ENCODE results near the gene CSRP1. TPM values are rescaled to one million over a fixed set of nuclear protein-coding genes. Genes with fewer than 3 reads are reported as not detected.

The CSRP1 gene
- total and polyA plus RNA-seq, 2 donors from 2014 or later, result 211 to 236 TPM

DNA sequence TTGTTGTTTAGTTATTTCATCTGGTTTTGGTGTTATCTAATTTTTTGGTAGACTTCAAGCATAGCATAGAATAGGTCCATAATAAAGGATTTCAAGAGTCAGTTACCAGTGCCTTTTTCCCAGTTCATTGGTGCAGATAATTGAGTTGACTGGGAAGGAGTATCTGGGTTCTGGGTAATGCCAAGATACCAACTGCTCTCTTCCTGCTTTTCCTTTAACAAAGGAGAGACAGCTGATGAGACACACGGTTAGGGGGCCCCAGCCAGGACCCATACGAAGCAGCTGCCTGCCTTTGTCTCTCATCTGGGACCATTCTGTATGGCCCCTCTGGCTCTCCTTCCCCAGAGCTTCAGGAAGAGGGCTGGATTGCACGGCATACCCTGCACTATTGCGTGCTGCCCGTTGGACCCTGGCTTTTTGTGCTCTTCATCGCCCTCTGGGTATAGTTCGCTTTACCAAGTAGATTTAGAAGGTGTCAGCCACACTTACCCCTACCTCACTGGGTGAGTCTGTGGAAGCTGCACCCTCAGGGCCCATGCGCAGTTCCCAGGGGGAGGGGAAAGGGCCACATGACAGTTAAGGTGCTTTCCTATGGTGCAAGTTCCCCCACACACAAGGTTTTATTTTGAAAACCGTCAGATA lies 39.0 kb upstream of the CSRP1 start:
- intact Hi-C loops (cut with DNase I), result no loop called here
- H3K4me3 ChIP-seq (ENCODE audit: low read length in 3 of 3), result no peak overlapping the region
- no peaks in the 10 kb centered on the region for H3K4me1 ChIP-seq (ENCODE audit: control insufficient read depth in 2 of 3, insufficient read depth in 2 of 3, low read depth in 1 of 3, low read length in 3 of 3)
- no peak for FAIRE-seq
- H3K9ac ChIP-seq (ENCODE audit: low read length in 3 of 3), result no peak overlapping the region
- no peaks in the 10 kb centered on the region for H3K9me3 ChIP-seq (ENCODE audit: control insufficient read depth in 2 of 3, insufficient read depth in 1 of 3, low read length in 3 of 3)
- H3K27ac ChIP-seq (ENCODE audit: low read depth in 2 of 2, low read length in 2 of 2), result no peak overlapping the region
- TF ChIP-seq, protein P1, sequence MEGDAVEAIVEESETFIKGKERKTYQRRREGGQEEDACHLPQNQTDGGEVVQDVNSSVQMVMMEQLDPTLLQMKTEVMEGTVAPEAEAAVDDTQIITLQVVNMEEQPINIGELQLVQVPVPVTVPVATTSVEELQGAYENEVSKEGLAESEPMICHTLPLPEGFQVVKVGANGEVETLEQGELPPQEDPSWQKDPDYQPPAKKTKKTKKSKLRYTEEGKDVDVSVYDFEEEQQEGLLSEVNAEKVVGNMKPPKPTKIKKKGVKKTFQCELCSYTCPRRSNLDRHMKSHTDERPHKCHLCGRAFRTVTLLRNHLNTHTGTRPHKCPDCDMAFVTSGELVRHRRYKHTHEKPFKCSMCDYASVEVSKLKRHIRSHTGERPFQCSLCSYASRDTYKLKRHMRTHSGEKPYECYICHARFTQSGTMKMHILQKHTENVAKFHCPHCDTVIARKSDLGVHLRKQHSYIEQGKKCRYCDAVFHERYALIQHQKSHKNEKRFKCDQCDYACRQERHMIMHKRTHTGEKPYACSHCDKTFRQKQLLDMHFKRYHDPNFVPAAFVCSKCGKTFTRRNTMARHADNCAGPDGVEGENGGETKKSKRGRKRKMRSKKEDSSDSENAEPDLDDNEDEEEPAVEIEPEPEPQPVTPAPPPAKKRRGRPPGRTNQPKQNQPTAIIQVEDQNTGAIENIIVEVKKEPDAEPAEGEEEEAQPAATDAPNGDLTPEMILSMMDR (IDR thresholded peaks at IDR 0.05; ENCODE audit: borderline replicate concordance, extremely low read depth, insufficient read depth), result no peak
- DNase-seq, result peak in 2 of 5 donors; percentile 50 to 53
- no peaks in the 10 kb centered on the region for H3K27me3 ChIP-seq (ENCODE audit: control insufficient read depth, insufficient read depth, low read length)
- no peaks in the 10 kb centered on the region for H3K36me3 ChIP-seq (ENCODE audit: control insufficient read depth in 2 of 3, insufficient read depth in 3 of 3, low read length in 3 of 3)

DNA sequence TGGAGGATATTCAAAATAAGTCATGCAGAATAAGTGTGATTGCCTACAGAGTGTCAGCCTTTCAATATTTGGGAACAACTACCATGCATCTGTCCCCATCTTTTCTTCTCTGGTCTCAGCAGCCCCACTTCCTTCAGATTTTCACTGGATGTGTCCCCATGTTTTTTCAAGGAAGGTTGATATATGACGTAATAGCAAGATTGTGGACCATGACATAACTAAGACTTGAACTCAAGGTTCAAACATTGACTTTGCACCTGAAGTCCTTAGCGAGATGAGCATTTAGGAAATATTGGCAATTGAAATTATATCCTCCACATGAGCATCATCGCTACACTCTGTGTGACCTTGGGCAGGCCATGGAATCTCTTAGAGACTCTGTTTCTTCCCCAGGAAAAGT lies 37.8 kb upstream of the CSRP1 start:
- FAIRE-seq (no peak), DNase-seq (no peak)
- H3K27ac ChIP-seq (ENCODE audit: low read depth in 2 of 2, low read length in 2 of 2), result no peak overlapping the region
- intact Hi-C loops (cut with DNase I), result no loop called here
- H3K27me3 ChIP-seq (ENCODE audit: control insufficient read depth, insufficient read depth, low read length), result no peaks in the 10 kb centered on the region
- H3K9ac ChIP-seq (ENCODE audit: low read length in 3 of 3), result no peak overlapping the region
- TF ChIP-seq, protein P1 (IDR thresholded peaks at IDR 0.05; ENCODE audit: borderline replicate concordance, extremely low read depth, insufficient read depth), result no peak
- H3K4me3 ChIP-seq (ENCODE audit: low read length in 3 of 3), result no peak overlapping the region
- H3K4me1 ChIP-seq (ENCODE audit: control insufficient read depth in 2 of 3, insufficient read depth in 2 of 3, low read depth in 1 of 3, low read length in 3 of 3), result peaks cover 0 to 2% (median 0%) of the 10 kb centered on the region in 3 donors
- no peaks in the 10 kb centered on the region for H3K36me3 ChIP-seq (ENCODE audit: control insufficient read depth in 2 of 3, insufficient read depth in 3 of 3, low read length in 3 of 3)
- no peaks in the 10 kb centered on the region for H3K9me3 ChIP-seq (ENCODE audit: control insufficient read depth in 2 of 3, insufficient read depth in 1 of 3, low read length in 3 of 3)

DNA sequence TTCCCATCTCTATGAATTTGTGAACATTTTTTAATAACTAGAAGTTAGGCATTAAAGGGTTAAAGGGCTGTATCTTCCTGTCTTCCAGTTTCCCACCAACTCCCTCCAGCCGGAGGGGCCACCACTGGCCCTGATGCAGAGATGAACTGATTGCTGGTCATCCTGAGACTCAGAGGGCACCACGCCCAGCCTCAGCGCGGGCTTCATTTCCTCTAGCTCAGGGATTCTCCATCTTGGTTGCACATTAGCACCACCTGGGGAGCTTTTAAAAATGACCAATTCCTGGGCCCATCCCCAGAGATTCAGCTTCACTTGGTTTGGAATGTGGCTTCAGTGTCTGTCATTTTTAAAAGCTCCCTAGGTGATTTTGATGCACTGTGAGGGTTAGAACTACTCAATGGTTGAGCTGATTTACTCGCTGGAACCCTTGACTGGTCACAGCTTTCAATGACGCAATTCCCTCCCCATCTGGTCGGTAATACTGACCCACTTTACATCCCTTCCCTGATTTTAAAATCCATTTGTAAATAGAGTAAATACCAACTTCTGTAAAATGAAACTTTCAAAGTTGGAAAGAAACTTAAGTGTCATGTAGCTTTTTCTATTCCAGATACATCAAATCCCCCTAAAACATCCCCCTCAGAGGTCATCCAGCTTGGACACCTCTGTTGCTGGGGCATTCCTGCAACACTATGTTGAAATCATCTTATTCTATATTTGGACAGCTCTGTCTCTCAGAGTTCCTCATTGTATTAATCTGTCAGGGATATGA lies 37.1 kb upstream of the CSRP1 start:
- Histone ChIP-seq H3K36me3 (ENCODE audit: control insufficient read depth in 2 of 3, insufficient read depth in 3 of 3, low read length in 3 of 3) (no peaks in the 10 kb centered on the region), H3K9ac (ENCODE audit: low read length in 3 of 3) (no peak overlapping the region), H3K9me3 (ENCODE audit: control insufficient read depth in 2 of 3, insufficient read depth in 1 of 3, low read length in 3 of 3) (no peaks in the 10 kb centered on the region), H3K27ac (ENCODE audit: low read depth in 2 of 2, low read length in 2 of 2) (no peak overlapping the region), H3K4me1 (ENCODE audit: control insufficient read depth in 2 of 3, insufficient read depth in 2 of 3, low read depth in 1 of 3, low read length in 3 of 3) (peaks cover 0 to 2% (median 0%) of the 10 kb centered on the region in 3 donors), H3K4me3 (ENCODE audit: low read length in 3 of 3) (no peak overlapping the region), H3K27me3 (ENCODE audit: control insufficient read depth, insufficient read depth, low read length) (no peaks in the 10 kb centered on the region)
- intact Hi-C loops (cut with DNase I), result no loop called here
- TF ChIP-seq, protein P1 (IDR thresholded peaks at IDR 0.05; ENCODE audit: borderline replicate concordance, extremely low read depth, insufficient read depth), result no peak
- FAIRE-seq (no peak), DNase-seq (no peak)
